ENCODE data around the gene CAMK2B. TPM values are rescaled to one million over a fixed set of nuclear protein-coding genes. Genes with fewer than 3 reads are reported as not detected.
A peak's percentile ranks its signal among the peaks of the same experiment; 100 is the strongest.
"Not testable (repeated sequence)": the region's sequence is repeated elsewhere in the genome, so short reads cannot be mapped to it uniquely, and the experiment has no call there.

The CAMK2B gene
- total RNA-seq, 1 experiment from 2014 or later: not detected

DNA sequence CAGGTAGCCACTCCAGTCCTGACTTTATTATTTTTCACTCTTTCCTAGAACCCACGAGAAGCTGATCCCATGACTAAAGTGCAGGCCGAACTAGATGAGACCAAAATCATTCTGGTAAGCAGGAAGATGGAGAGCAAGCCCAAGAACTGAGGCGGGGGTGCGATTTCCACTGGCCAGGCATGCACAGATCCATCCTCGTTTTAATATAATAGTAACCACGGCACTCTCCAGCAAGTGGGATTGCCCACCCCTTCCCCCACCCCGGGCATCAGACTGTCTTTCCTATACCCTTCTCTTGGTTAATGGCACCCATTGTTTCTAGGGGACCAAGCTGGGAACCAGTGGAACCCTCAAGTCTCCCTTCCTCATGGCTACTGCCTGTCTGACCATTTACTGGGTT is 117.3 kb downstream of the CAMK2B start:
- Mint-ChIP-seq H3K36me3 (ENCODE audit: insufficient read depth, unreplicated experiment) (peaks cover 31% of the 10 kb centered on the region), H3K4me1 (ENCODE audit: low read depth, unreplicated experiment) (peaks cover 8% of the 10 kb centered on the region), H3K27me3 (ENCODE audit: unreplicated experiment) (no peaks in the 10 kb centered on the region), H3K9me3 (ENCODE audit: low read depth, unreplicated experiment) (no peaks in the 10 kb centered on the region), H3K27ac (ENCODE audit: unreplicated experiment) (no peak overlapping the region), H3K4me3 (ENCODE audit: low read depth, unreplicated experiment) (no peak overlapping the region)
- TF ChIP-seq, protein P1, sequence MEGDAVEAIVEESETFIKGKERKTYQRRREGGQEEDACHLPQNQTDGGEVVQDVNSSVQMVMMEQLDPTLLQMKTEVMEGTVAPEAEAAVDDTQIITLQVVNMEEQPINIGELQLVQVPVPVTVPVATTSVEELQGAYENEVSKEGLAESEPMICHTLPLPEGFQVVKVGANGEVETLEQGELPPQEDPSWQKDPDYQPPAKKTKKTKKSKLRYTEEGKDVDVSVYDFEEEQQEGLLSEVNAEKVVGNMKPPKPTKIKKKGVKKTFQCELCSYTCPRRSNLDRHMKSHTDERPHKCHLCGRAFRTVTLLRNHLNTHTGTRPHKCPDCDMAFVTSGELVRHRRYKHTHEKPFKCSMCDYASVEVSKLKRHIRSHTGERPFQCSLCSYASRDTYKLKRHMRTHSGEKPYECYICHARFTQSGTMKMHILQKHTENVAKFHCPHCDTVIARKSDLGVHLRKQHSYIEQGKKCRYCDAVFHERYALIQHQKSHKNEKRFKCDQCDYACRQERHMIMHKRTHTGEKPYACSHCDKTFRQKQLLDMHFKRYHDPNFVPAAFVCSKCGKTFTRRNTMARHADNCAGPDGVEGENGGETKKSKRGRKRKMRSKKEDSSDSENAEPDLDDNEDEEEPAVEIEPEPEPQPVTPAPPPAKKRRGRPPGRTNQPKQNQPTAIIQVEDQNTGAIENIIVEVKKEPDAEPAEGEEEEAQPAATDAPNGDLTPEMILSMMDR (IDR thresholded peaks at IDR 0.05; ENCODE audit: unreplicated experiment): no peak
- BruUV-seq (replicated peaks): no TSS peak
- intact Hi-C loops (cut with micrococcal nuclease; ENCODE audit: unreplicated experiment): no loop called here
- CTCF ChIA-PET: no interaction called here
- DNase-seq: no peak

DNA sequence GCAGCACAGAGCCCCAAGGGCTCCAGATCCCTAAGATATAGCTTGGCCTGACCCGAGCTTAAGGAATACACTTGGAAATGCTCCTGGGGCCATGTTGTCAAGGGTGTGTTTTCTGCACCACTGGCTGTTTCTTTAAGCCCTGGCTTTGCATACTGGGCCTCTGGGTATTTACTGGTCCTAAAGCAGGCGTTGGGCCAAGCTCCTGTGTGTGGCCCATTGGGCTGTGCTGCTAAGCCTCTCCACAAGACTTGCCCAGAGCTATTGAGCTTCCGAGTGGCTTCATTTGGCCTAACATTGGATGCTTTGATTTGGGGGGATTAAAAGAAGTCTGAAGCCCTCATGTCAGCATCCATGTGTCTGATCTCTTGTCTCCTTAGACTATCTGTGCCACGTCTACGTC is 119.4 kb downstream of the CAMK2B start:
- no TSS peak for BruUV-seq (replicated peaks)
- CTCF ChIA-PET: interaction anchor here (0.6 kb wide), 1 partner anchor 1245 kb away, joined by 3 read pairs; no protein-coding TSS in a partner anchor
- Mint-ChIP-seq H3K27ac (ENCODE audit: unreplicated experiment) (no peak overlapping the region), H3K27me3 (ENCODE audit: unreplicated experiment) (no peaks in the 10 kb centered on the region), H3K4me3 (ENCODE audit: low read depth, unreplicated experiment) (no peak overlapping the region), H3K36me3 (ENCODE audit: insufficient read depth, unreplicated experiment) (peaks cover 39% of the 10 kb centered on the region), H3K9me3 (ENCODE audit: low read depth, unreplicated experiment) (no peaks in the 10 kb centered on the region), H3K4me1 (ENCODE audit: low read depth, unreplicated experiment) (peaks cover 18% of the 10 kb centered on the region)
- DNase-seq: no peak
- TF ChIP-seq, protein P1 (IDR thresholded peaks at IDR 0.05; ENCODE audit: unreplicated experiment): no peak
- intact Hi-C loops (cut with micrococcal nuclease; ENCODE audit: unreplicated experiment): no loop called here

DNA sequence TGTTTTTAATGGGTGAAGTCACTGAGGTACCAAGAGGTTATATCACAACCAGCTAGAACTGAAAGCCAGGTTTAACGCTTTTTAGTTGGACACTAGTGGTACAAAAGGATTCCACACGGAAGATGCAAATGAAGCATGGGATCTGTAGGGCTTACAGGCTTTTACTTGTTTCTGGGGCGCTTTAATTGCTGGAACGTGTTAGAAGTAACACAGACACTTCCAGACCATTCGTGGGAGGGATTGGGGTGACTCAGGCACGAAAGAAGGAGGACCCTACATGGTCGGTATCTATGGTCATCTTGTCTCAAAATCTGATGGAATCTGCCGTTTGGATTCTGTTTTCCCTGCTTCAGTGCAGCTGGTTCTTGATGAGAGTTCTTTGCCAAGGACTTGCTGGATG is 123.6 kb downstream of the CAMK2B start:
- Mint-ChIP-seq H3K27ac (ENCODE audit: unreplicated experiment) (peak overlapping the region; percentile 3), H3K36me3 (ENCODE audit: insufficient read depth, unreplicated experiment) (peaks cover 24% of the 10 kb centered on the region), H3K9me3 (ENCODE audit: low read depth, unreplicated experiment) (no peaks in the 10 kb centered on the region), H3K27me3 (ENCODE audit: unreplicated experiment) (peaks cover 15% of the 10 kb centered on the region), H3K4me3 (ENCODE audit: low read depth, unreplicated experiment) (peak overlapping the region; percentile 74), H3K4me1 (ENCODE audit: low read depth, unreplicated experiment) (peaks cover 18% of the 10 kb centered on the region)
- no peak for DNase-seq
- no TSS peak for BruUV-seq (replicated peaks)
- CTCF ChIA-PET: interaction anchor here (0.9 kb wide), 1 partner anchor 51 kb away, joined by 4 read pairs; no protein-coding TSS in a partner anchor
- intact Hi-C loops (cut with micrococcal nuclease; ENCODE audit: unreplicated experiment): no loop called here
- TF ChIP-seq, protein P1 (IDR thresholded peaks at IDR 0.05; ENCODE audit: unreplicated experiment): no peak

DNA sequence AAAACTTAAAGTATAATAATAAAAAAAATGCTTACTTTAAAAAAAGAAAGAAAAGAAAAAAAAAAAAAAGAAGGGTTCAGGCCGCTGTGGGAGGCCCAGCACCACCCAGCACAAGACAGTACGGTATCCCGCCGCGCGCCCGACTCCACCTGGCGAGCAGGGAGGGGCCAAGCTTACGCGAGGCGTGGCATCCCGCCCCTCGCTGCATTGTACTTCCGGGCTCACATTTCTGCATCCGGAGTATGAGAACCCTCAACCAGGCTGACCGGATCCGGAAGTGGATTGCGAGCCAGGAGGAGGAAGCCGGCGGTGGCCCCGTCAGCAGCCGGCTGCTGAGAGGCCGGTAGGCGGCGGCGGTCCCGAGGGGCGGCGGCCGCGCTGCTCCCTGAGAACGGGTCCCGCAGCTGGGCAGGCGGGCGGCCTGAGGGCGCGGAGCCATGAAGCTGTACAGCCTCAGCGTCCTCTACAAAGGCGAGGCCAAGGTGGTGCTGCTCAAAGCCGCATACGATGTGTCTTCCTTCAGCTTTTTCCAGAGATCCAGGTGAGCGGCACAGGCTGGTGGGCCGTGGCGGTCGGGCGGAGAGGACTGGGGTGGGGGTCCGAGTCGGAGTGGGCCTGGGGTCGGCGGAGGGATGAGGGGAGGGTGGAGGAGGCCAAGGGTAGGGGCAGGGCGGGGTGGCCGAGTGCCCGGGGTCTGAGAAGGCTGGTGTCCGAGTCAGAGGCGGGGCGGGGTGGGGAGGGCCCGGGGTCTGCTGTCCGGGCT is 124.5 kb downstream of the CAMK2B start, which contains the start of gene YKT6:
YKT6 (plus strand) TSS at position 280 of the 763 bp plus-strand sequence; CDS start at position 438, 158 bp downstream.
- H3K27ac Mint-ChIP-seq (ENCODE audit: unreplicated experiment): peak within 1 kb of the TSS; percentile 3
- intact Hi-C loops (cut with micrococcal nuclease; ENCODE audit: unreplicated experiment): no loop called here
- TF ChIP-seq, protein P1 (IDR thresholded peaks at IDR 0.05; ENCODE audit: unreplicated experiment): peak; percentile 73
- H3K4me3 Mint-ChIP-seq (ENCODE audit: low read depth, unreplicated experiment): peak within 1 kb of the TSS; percentile 74
- no peaks in the 10 kb centered on the region for H3K9me3 Mint-ChIP-seq (ENCODE audit: low read depth, unreplicated experiment)
- H3K4me1 Mint-ChIP-seq (ENCODE audit: low read depth, unreplicated experiment): peaks cover 18% of the 10 kb centered on the region
- H3K27me3 Mint-ChIP-seq (ENCODE audit: unreplicated experiment): peaks cover 20% of the 10 kb centered on the region
- CTCF ChIA-PET: interaction anchor here (0.5 to 1.5 kb wide), 8 partner anchors 12 to 510 kb away, joined by 3 to 10 read pairs (median 4); partner anchors contain the start of gene MRPS24
- peaks cover 24% of the 10 kb centered on the region for H3K36me3 Mint-ChIP-seq (ENCODE audit: insufficient read depth, unreplicated experiment)
- no TSS peak for BruUV-seq (replicated peaks)
- DNase-seq: peak; percentile 98

DNA sequence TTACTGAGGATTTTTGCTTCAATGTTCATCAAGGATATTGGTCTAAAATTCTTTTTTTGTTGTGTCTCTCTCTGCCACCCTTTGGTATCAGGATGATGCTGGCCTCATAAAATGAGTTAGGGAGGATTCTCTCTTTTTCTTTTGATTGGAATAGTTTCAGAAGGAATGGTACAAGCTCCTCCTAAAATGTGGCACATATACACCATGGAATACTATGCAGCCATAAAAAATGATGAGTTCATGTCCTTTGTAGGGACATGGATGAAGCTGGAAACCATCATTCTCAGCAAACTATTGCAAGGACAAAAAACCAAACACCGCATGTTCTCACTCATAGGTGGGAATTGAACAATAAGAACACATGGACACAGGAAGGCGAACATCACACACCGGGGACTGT is 125.2 kb downstream of the CAMK2B start:
- H3K9me3 Mint-ChIP-seq (ENCODE audit: low read depth, unreplicated experiment); BruUV-seq (replicated peaks); DNase-seq; intact Hi-C loops (cut with micrococcal nuclease; ENCODE audit: unreplicated experiment); H3K27ac Mint-ChIP-seq (ENCODE audit: unreplicated experiment): not testable (repeated sequence)
- CTCF ChIA-PET: interaction anchor here (0.6 to 1.5 kb wide), 4 partner anchors 13 to 270 kb away, joined by 3 to 6 read pairs (median 4); no protein-coding TSS in a partner anchor
- peaks cover 24% of the 10 kb centered on the region for H3K36me3 Mint-ChIP-seq (ENCODE audit: insufficient read depth, unreplicated experiment)
- H3K27me3 Mint-ChIP-seq (ENCODE audit: unreplicated experiment): peaks cover 20% of the 10 kb centered on the region
- H3K4me1 Mint-ChIP-seq (ENCODE audit: low read depth, unreplicated experiment): peaks cover 18% of the 10 kb centered on the region
- peak overlapping the region; percentile 74 for H3K4me3 Mint-ChIP-seq (ENCODE audit: low read depth, unreplicated experiment)

Measured in Calu3 (cell line).